Osteoblast (primary cell): ENCODE measurements around the gene SERINC3. TPM values are rescaled to one million over a fixed set of nuclear protein-coding genes. Genes with fewer than 3 reads are reported as not detected.

Experiments
- DNase-seq: peaks from one replicate; pipeline ENCODE4 v3.0.0; 2011; ENCODE audit warnings: low spot score, mixed read lengths; ENCODE audit not compliant: insufficient read length; ENCODE audit errors: missing footprints
- H2AFZ ChIP-seq: 2 replicates; pipeline ENCODE4 v1.6.0; 2011; ENCODE audit warnings: mild to moderate bottlenecking, low read length
- H3K27ac ChIP-seq: 2 replicates; pipeline ENCODE4 v1.5.1; 2011; ENCODE audit warnings: mild to moderate bottlenecking, low read depth, low read length, moderate library complexity
- H3K27me3 ChIP-seq: 2 replicates; pipeline ENCODE4 v1.6.0; 2012; ENCODE audit warnings: mild to moderate bottlenecking, control low read depth, inconsistent platforms, low read length, moderate library complexity; ENCODE audit not compliant: insufficient read depth
- H3K36me3 ChIP-seq: 2 replicates; pipeline ENCODE4 v1.5.1; 2011; ENCODE audit warnings: mild to moderate bottlenecking, low read length, control low read depth, moderate library complexity; ENCODE audit not compliant: insufficient read depth
- H3K4me1 ChIP-seq: 2 replicates; pipeline ENCODE4 v1.5.1; 2011; ENCODE audit warnings: mild to moderate bottlenecking, low read length, control low read depth, moderate library complexity; ENCODE audit not compliant: insufficient read depth
- H3K4me2 ChIP-seq: 2 replicates; pipeline ENCODE4 v1.6.0; 2011; ENCODE audit warnings: mild to moderate bottlenecking, low read length; ENCODE audit not compliant: insufficient read depth
- H3K4me3 ChIP-seq: fragments of 200-600 bp; sonication (generic); 3 replicates; pipeline ENCODE4 v1.5.1; 2012; ENCODE audit warnings: mild to moderate bottlenecking, low read length, inconsistent platforms; ENCODE audit not compliant: insufficient read depth
- H3K79me2 ChIP-seq: 2 replicates; pipeline ENCODE4 v1.6.0; 2012; ENCODE audit warnings: mild to moderate bottlenecking, low read length, control low read depth, inconsistent platforms; ENCODE audit not compliant: insufficient read depth
- H3K9me3 ChIP-seq: 2 replicates; pipeline ENCODE4 v1.5.1; 2011; ENCODE audit warnings: low read depth, low read length, control low read depth
- H4K20me1 ChIP-seq: 2 replicates; pipeline ENCODE4 v1.6.0; 2012; ENCODE audit warnings: mild to moderate bottlenecking, low read length, control low read depth; ENCODE audit not compliant: insufficient read depth
- total RNA-seq: library from RNA; depleted of rRNA; stranded (reverse); fragments of >200 nt; gene quantifications from 2 replicates; pipeline ENCODE4 v1.2.3, GENCODE V29; 2012
- TF ChIP-seq, protein P1 (sequence below): IDR thresholded peaks from 2 replicates; pipeline ENCODE4 v1.5.1; 2011; ENCODE audit warnings: mild to moderate bottlenecking, low read depth, low read length, moderate library complexity; ENCODE audit errors: extremely low read depth

Gene SERINC3
- total RNA-seq, 1 donor: 167 TPM

DNA sequence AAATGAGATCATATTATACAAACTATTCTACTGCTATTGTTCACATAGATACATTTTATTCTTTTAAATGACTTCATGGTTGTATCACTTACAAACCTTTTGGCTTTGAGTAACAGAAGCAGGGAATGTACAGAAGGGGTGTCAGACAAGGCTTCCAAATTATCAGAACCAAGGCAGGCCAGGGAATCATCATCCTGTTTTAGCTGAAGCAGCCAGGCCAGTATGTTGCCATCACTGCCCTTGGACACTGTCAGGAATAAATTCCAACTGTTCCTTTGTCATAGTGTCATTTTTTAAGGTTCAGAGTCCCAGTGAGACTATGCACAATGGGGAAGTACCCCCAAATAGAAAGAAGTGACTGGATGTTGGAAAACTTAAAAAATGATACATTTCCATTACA lies 37.4 kb upstream of the SERINC3 start:
- Histone ChIP-seq H3K36me3 (no peaks in the 10 kb centered on the region), H3K9me3 (no peaks in the 10 kb centered on the region), H3K79me2 (peaks cover 6% of the 10 kb centered on the region), H2AFZ (no peak overlapping the region), H3K4me1 (peaks cover 3% of the 10 kb centered on the region), H3K27me3 (no peaks in the 10 kb centered on the region), H3K4me3 (no peak overlapping the region), H4K20me1 (no peaks in the 10 kb centered on the region), H3K27ac (no peak overlapping the region), H3K4me2 (no peak overlapping the region)
- TF ChIP-seq, protein P1, sequence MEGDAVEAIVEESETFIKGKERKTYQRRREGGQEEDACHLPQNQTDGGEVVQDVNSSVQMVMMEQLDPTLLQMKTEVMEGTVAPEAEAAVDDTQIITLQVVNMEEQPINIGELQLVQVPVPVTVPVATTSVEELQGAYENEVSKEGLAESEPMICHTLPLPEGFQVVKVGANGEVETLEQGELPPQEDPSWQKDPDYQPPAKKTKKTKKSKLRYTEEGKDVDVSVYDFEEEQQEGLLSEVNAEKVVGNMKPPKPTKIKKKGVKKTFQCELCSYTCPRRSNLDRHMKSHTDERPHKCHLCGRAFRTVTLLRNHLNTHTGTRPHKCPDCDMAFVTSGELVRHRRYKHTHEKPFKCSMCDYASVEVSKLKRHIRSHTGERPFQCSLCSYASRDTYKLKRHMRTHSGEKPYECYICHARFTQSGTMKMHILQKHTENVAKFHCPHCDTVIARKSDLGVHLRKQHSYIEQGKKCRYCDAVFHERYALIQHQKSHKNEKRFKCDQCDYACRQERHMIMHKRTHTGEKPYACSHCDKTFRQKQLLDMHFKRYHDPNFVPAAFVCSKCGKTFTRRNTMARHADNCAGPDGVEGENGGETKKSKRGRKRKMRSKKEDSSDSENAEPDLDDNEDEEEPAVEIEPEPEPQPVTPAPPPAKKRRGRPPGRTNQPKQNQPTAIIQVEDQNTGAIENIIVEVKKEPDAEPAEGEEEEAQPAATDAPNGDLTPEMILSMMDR: no peak
- no peak for DNase-seq

DNA sequence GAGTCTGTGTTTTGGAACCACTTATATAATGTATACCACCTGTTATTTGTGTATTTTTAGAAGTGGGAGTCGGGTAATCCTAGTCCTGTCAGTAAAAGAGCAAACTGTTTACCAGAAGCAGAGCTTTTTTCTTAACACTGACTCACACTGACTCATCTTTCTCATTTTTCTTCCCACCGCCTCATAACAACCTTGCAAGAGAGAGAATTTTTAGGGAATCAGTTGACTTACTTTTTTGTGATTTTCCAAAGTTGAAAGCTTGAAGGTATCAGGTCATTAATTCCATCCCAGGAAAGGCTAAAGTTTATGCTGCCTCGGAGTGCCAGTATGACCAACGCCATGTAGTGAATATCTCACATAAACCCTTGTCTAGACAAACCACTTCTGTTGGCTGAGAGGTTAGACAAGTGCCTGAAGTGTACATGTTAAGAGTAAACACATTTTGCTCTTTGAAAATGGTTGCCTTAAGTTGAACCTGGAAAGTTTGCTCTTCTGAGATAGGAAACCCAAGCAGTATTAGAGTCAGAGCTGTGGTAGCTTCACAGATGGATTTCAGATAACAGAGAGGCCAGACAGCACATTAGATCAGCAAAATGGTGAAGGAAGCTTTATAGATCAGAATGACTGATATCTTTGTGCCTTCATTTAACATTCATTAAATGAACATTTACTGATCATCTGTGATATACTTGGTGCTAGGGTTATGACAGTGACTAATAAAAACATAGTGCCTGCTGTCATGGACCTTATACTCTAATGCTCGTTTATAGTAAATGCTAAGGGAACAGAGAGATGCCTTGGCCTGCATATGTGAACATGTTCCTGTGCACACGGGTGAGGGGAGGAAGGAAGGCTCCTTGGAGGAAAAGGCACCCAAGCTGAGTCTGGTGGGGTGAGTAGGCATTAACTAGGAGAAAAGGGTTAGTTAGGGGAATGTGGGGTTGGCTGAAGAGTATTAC lies 31.4 kb upstream of the SERINC3 start:
- Histone ChIP-seq H3K27me3 (no peaks in the 10 kb centered on the region), H3K4me2 (peak overlapping the region; percentile 46), H3K4me1 (peaks cover 28% of the 10 kb centered on the region), H3K36me3 (no peaks in the 10 kb centered on the region), H3K27ac (peak overlapping the region; percentile 57), H4K20me1 (no peaks in the 10 kb centered on the region), H2AFZ (peak overlapping the region; percentile 32), H3K79me2 (peaks cover 18% of the 10 kb centered on the region), H3K4me3 (no peak overlapping the region), H3K9me3 (no peaks in the 10 kb centered on the region)
- peak; percentile 76 for DNase-seq
- TF ChIP-seq, protein P1: no peak

DNA sequence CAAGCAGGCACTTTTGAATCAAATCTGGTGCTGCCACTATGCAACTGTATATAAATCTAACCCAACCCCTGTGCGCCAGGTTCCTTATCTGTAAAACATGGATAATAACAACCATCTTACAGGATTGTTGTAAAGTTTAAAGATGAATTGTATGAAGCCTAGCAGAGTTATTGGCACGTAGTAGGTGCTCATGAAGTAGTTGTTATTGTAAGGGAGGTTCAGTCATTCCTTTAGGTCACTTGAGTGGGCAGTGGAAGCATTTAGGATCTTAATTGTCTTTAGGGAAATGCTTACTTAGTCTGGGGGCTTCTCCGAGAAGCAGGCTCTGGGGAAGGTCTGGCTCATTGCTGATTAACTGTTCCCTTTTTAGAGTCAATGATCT lies 30.7 kb upstream of the SERINC3 start:
- Histone ChIP-seq H3K4me1 (peaks cover 34% of the 10 kb centered on the region), H3K4me3 (no peak overlapping the region), H3K27ac (peak overlapping the region; percentile 57), H3K9me3 (no peaks in the 10 kb centered on the region), H3K36me3 (no peaks in the 10 kb centered on the region), H2AFZ (peak overlapping the region; percentile 6), H3K27me3 (no peaks in the 10 kb centered on the region), H3K79me2 (peaks cover 19% of the 10 kb centered on the region), H3K4me2 (peak overlapping the region; percentile 46), H4K20me1 (no peaks in the 10 kb centered on the region)
- no peak for DNase-seq
- TF ChIP-seq, protein P1: no peak

DNA sequence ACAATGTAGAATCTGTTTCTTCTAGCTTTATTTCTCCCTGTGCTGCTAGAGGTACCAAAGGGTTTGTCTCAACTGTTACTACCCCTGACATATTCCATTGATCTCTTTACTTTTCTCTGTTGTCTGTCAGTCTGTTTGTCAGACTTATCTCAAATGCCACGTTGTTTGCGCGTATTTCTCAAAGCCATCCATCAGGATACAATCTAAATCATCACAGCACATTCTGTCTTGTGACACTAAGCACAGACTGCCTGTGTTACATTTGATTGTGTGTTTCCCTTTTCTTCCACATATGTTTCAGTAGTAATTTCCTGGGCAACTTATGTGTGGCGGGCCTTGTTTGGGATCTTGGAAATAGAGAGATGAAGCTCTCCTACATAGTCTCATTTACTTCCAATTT lies 30.2 kb upstream of the SERINC3 start:
- TF ChIP-seq, protein P1: no peak
- Histone ChIP-seq H3K27ac (no peak overlapping the region), H3K4me2 (no peak overlapping the region), H2AFZ (no peak overlapping the region), H3K4me3 (no peak overlapping the region), H3K36me3 (no peaks in the 10 kb centered on the region), H4K20me1 (no peaks in the 10 kb centered on the region), H3K27me3 (no peaks in the 10 kb centered on the region), H3K9me3 (no peaks in the 10 kb centered on the region), H3K79me2 (peaks cover 23% of the 10 kb centered on the region), H3K4me1 (peaks cover 35% of the 10 kb centered on the region)
- no peak for DNase-seq
